HCT116 (cell line): ENCODE results near the gene FECH. TPM values are rescaled to one million over a fixed set of nuclear protein-coding genes. Genes with fewer than 3 reads are reported as not detected.

Experiments used
- ATAC-seq: fragments of 200-7000 bp; cut with Tn5 transposase; 2 replicates; pipeline ENCODE4 v1.9.1; 2020; ENCODE audit warnings: mild to moderate bottlenecking, moderate library complexity
- BruUV-seq: library from RNA; stranded (reverse); fragments of 400-500 nt; replicated peaks from 2 replicates; lab custom pipeline; 2021; lab: Mats Ljungman, UMichigan
- CTCF ChIA-PET: fragments of 300-600 bp; sonication (Branson Sonifier 250); formaldehyde crosslinking; loops from one replicate; lab custom pipeline; 2021; ENCODE audit warnings: antibody characterized with exemption; lab: Charles Lee
- POLR2A ChIA-PET: fragments of 300-600, 350-600 bp; sonication (Branson Sonifier 250); formaldehyde crosslinking; loops from one replicate; lab custom pipeline; 2021; ENCODE audit warnings: antibody characterized with exemption; lab: Charles Lee
- RAD21 ChIA-PET, 2 experiments: fragments of 300-600 bp; sonication (Branson Sonifier 250); formaldehyde crosslinking; loops; one replicate each; lab custom pipeline; 2023; ENCODE audit warnings: low total read pairs in 2 of 2; ENCODE audit not compliant: uncharacterized antibody in 2 of 2, unreplicated experiment in 2 of 2, low non-redundant PET in 1 of 2; lab: Charles Lee
- DNase-seq: peaks from one replicate; pipeline ENCODE4 v3.0.0-alpha.2; 2010; ENCODE audit warnings: low read depth, low spot score
- H2AFZ ChIP-seq: fragments of 200-600 bp; shearing (Covaris generic), sonication (generic); 2 replicates; pipeline ENCODE4 v1.6.1; 2017; ENCODE audit warnings: low read depth, mixed run types, mixed read lengths, antibody characterized with exemption, low read length; ENCODE audit not compliant: poor library complexity, severe bottlenecking
- H3K27ac ChIP-seq: 2 replicates; pipeline ENCODE4 v1.5.1; 2012; ENCODE audit warnings: low read depth, low read length
- H3K27me3 ChIP-seq: fragments of 200-600 bp; sonication (generic); 2 replicates; pipeline ENCODE4 v1.6.1; 2016; ENCODE audit warnings: mixed run types, low read length, mixed read lengths; ENCODE audit not compliant: insufficient read depth
- H3K36me3 ChIP-seq, 2 experiments: fragments of 200-500 bp in 1 of 2; fragments of 200-600 bp in 1 of 2; sonication (Bioruptor generic) in 1 of 2; sonication (generic) in 1 of 2; 2 replicates each; pipeline versions ENCODE4 v1.5.1 to v1.6.1; 2014 to 2016; ENCODE audit warnings: low read length in 2 of 2, inconsistent platforms in 1 of 2, mixed read lengths in 1 of 2, mixed run types in 1 of 2; ENCODE audit not compliant: insufficient read depth in 2 of 2, control insufficient read depth in 1 of 2
- H3K4me1 ChIP-seq, 2 experiments: fragments of 200-600 bp in 1 of 2; sonication (generic) in 1 of 2; 2 replicates each; pipeline versions ENCODE4 v1.5.1 to v1.6.1; 2012 to 2017; ENCODE audit warnings: low read length in 2 of 2, inconsistent platforms in 1 of 2, mild to moderate bottlenecking in 1 of 2, mixed read lengths in 1 of 2, mixed run types in 1 of 2, moderate library complexity in 1 of 2; ENCODE audit not compliant: insufficient read depth in 2 of 2, control insufficient read depth in 1 of 2
- H3K4me2 ChIP-seq: fragments of 200-600 bp; sonication (generic); 2 replicates; pipeline ENCODE4 v1.6.1; 2017; ENCODE audit warnings: mixed run types, low read length, mixed read lengths
- H3K4me3 ChIP-seq, 2 experiments: fragments of 200-600 bp in 1 of 2; sonication (generic) in 1 of 2; replicated peaks in 1 of 2; 2 replicates each; pipeline ENCODE4 v1.5.1; 2011 to 2016; ENCODE audit warnings: low read length in 2 of 2, control low read depth in 1 of 2, low read depth in 1 of 2, mild to moderate bottlenecking in 1 of 2, mixed read lengths in 1 of 2, mixed run types in 1 of 2
- H3K79me2 ChIP-seq: fragments of 200-600 bp; sonication (generic); 2 replicates; pipeline ENCODE4 v1.6.1; 2017; ENCODE audit warnings: mild to moderate bottlenecking, mixed run types, low read length, moderate library complexity, mixed read lengths; ENCODE audit not compliant: insufficient read depth
- H3K9ac ChIP-seq: fragments of 200-600 bp; sonication (generic); 2 replicates; pipeline ENCODE4 v1.6.1; 2016; ENCODE audit warnings: low read length, mixed read lengths
- H3K9me2 ChIP-seq: fragments of 200-600 bp; sonication (generic), shearing (Covaris generic); 2 replicates; pipeline ENCODE4 v1.6.1; 2017; ENCODE audit warnings: mixed run types, mild to moderate bottlenecking, moderate library complexity; ENCODE audit not compliant: insufficient read depth
- H3K9me3 ChIP-seq, 2 experiments: fragments of 200-500 bp in 1 of 2; fragments of 200-600 bp in 1 of 2; sonication (Bioruptor generic) in 1 of 2; sonication (generic) in 1 of 2; 2 replicates each; pipeline ENCODE4 v1.6.1; 2014 to 2017; ENCODE audit warnings: low read length in 2 of 2, mixed read lengths in 2 of 2, inconsistent platforms in 1 of 2, low read depth in 1 of 2, mild to moderate bottlenecking in 1 of 2, mixed run types in 1 of 2, moderate library complexity in 1 of 2; ENCODE audit not compliant: control insufficient read depth in 1 of 2, insufficient read depth in 1 of 2
- H4K20me1 ChIP-seq: fragments of 200-600 bp; sonication (generic), shearing (Covaris generic); 2 replicates; pipeline ENCODE4 v1.6.1; 2017; ENCODE audit warnings: mixed run types, mild to moderate bottlenecking, moderate library complexity; ENCODE audit not compliant: insufficient read depth
- CBX3 ChIP-seq: IDR thresholded peaks from 2 replicates; pipeline ENCODE4 v1.6.1; 2012; ENCODE audit warnings: low read depth
- CEBPB ChIP-seq: IDR thresholded peaks from 2 replicates; pipeline ENCODE4 v1.6.1; 2012; ENCODE audit warnings: low read depth
- EGR1 ChIP-seq: IDR thresholded peaks from 2 replicates; pipeline ENCODE4 v1.6.1; 2012; ENCODE audit warnings: low read depth
- ELF1 ChIP-seq: IDR thresholded peaks from 2 replicates; pipeline ENCODE4 v1.6.1; 2012; ENCODE audit warnings: low read depth, borderline replicate concordance
- EZH2 ChIP-seq: fragments of 200-600 bp; sonication (generic); IDR thresholded peaks from 2 replicates; pipeline ENCODE4 v1.6.1; 2017; ENCODE audit warnings: antibody characterized with exemption, mixed run types
- EZH2phosphoT487 ChIP-seq: fragments of 200-600 bp; IDR thresholded peaks from 2 replicates; pipeline ENCODE4 v1.6.1; 2018; ENCODE audit warnings: antibody characterized with exemption, borderline replicate concordance
- POLR2A ChIP-seq: IDR thresholded peaks from 2 replicates; pipeline ENCODE4 v1.7.0; 2011; ENCODE audit warnings: borderline replicate concordance; ENCODE audit not compliant: insufficient read depth, insufficient read length; ENCODE audit errors: extremely low read depth
- POLR2AphosphoS5 ChIP-seq: IDR thresholded peaks from 2 replicates; pipeline ENCODE4 v1.6.1; 2011; ENCODE audit warnings: mild to moderate bottlenecking, low read depth, low read length, moderate library complexity
- RAD21 ChIP-seq: IDR thresholded peaks from 2 replicates; pipeline ENCODE4 v1.6.1; 2012; ENCODE audit warnings: low read depth, mild to moderate bottlenecking
- SIN3A ChIP-seq: IDR thresholded peaks from 2 replicates; pipeline ENCODE4 v1.6.1; 2012; ENCODE audit warnings: low read depth
- SRF ChIP-seq: IDR thresholded peaks from 2 replicates; pipeline ENCODE4 v1.6.1; 2012; ENCODE audit warnings: low read depth
- TCF7L2 ChIP-seq: IDR thresholded peaks from 2 replicates; pipeline ENCODE4 v1.7.0; 2011; ENCODE audit warnings: borderline replicate concordance, inconsistent platforms; ENCODE audit not compliant: insufficient read depth, insufficient read length; ENCODE audit errors: extremely low read depth
- YY1 ChIP-seq: IDR thresholded peaks from 2 replicates; pipeline ENCODE4 v1.6.1; 2011; ENCODE audit warnings: low read length, low read depth, moderate library complexity, mild to moderate bottlenecking; ENCODE audit not compliant: insufficient replicate concordance; ENCODE audit errors: extremely low read depth
- ZFX ChIP-seq: fragments of 450-650 bp; IDR thresholded peaks from 2 replicates; pipeline ENCODE4 v1.6.1; 2017
- intact Hi-C: fragments of 100-400 bp; cut with micrococcal nuclease; formaldehyde crosslinking; loops from 2 replicates; pipeline ENCODE4 v1.10.0; 2022
- total RNA-seq: library from RNA; stranded (reverse); gene quantifications from one replicate; pipeline ENCODE4 v1.2.1, GENCODE V29; 2021; ENCODE audit not compliant: unreplicated experiment
- TF ChIP-seq, protein P1 (sequence below): IDR thresholded peaks from 2 replicates; pipeline ENCODE4 v1.6.1; 2012; ENCODE audit warnings: low read depth
- TF ChIP-seq, protein P2 (sequence below): IDR thresholded peaks from 2 replicates; pipeline ENCODE4 v1.6.1; 2011; ENCODE audit warnings: mild to moderate bottlenecking, low read length, moderate library complexity; ENCODE audit not compliant: insufficient replicate concordance; ENCODE audit errors: extremely low read depth
- TF ChIP-seq, protein P3 (sequence below): IDR thresholded peaks from 2 replicates; pipeline ENCODE4 v1.6.1; 2012

FECH gene
- total RNA-seq, 1 experiment from 2014 or later = 42.7 TPM

DNA sequence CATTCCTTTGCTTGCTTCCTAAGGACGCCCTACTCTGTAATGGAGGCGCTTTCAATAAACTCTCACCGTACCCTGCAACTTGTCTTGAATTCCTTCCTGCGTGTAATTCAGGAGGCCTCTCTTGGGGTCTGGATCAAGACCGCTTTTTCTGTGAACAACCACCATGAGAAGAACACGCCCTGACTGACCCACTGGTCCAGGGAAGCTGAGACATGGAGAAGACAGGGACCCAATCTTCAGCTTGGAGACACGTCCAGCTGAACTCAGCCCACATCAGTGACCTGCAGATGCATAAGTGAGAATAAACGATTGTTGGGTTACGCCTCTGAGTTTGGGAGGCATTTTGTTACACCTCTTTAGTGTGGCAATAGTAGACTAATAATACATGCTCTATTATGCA lies 42.9 kb upstream of the FECH start:
- ATAC-seq = no peak
- Histone ChIP-seq H3K79me2 (peaks cover 13% of the 10 kb centered on the region), H3K4me2 (peak overlapping the region; percentile 77), H3K9me3 (no peaks in the 10 kb centered on the region), H3K27ac (no peak overlapping the region), H2AFZ (peak overlapping the region; percentile 76), H3K27me3 (no peaks in the 10 kb centered on the region), H3K4me1 (peaks cover 0 to 27% of the 10 kb centered on the region in 2 experiments; a peak in 2 of 4 replicates), H4K20me1 (no peaks in the 10 kb centered on the region), H3K4me3 (peak overlapping the region; percentile 80 to 83; a peak in 3 of 4 replicates), H3K36me3 (no peaks in the 10 kb centered on the region), H3K9ac (peak overlapping the region; percentile 80; the same call in 1 of the 2 replicates), H3K9me2 (no peaks in the 10 kb centered on the region)
- ChIA-PET CTCF (no interaction called here), RAD21 (no interaction called here), POLR2A (no interaction called here)
- BruUV-seq = no TSS peak
- DNase-seq = no peak
- intact Hi-C loops = loop anchor here (10.0 kb wide), 1 partner anchor 495 kb away; no protein-coding TSS in a partner anchor
- TF ChIP-seq ELF1 = no peak
- TF ChIP-seq, protein P1, sequence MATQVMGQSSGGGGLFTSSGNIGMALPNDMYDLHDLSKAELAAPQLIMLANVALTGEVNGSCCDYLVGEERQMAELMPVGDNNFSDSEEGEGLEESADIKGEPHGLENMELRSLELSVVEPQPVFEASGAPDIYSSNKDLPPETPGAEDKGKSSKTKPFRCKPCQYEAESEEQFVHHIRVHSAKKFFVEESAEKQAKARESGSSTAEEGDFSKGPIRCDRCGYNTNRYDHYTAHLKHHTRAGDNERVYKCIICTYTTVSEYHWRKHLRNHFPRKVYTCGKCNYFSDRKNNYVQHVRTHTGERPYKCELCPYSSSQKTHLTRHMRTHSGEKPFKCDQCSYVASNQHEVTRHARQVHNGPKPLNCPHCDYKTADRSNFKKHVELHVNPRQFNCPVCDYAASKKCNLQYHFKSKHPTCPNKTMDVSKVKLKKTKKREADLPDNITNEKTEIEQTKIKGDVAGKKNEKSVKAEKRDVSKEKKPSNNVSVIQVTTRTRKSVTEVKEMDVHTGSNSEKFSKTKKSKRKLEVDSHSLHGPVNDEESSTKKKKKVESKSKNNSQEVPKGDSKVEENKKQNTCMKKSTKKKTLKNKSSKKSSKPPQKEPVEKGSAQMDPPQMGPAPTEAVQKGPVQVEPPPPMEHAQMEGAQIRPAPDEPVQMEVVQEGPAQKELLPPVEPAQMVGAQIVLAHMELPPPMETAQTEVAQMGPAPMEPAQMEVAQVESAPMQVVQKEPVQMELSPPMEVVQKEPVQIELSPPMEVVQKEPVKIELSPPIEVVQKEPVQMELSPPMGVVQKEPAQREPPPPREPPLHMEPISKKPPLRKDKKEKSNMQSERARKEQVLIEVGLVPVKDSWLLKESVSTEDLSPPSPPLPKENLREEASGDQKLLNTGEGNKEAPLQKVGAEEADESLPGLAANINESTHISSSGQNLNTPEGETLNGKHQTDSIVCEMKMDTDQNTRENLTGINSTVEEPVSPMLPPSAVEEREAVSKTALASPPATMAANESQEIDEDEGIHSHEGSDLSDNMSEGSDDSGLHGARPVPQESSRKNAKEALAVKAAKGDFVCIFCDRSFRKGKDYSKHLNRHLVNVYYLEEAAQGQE = no peak
- TF ChIP-seq EGR1 = no peak
- no peak for TF ChIP-seq CEBPB
- TF ChIP-seq POLR2AphosphoS5 = no peak
- TF ChIP-seq RAD21 = no peak
- TF ChIP-seq, protein P2, sequence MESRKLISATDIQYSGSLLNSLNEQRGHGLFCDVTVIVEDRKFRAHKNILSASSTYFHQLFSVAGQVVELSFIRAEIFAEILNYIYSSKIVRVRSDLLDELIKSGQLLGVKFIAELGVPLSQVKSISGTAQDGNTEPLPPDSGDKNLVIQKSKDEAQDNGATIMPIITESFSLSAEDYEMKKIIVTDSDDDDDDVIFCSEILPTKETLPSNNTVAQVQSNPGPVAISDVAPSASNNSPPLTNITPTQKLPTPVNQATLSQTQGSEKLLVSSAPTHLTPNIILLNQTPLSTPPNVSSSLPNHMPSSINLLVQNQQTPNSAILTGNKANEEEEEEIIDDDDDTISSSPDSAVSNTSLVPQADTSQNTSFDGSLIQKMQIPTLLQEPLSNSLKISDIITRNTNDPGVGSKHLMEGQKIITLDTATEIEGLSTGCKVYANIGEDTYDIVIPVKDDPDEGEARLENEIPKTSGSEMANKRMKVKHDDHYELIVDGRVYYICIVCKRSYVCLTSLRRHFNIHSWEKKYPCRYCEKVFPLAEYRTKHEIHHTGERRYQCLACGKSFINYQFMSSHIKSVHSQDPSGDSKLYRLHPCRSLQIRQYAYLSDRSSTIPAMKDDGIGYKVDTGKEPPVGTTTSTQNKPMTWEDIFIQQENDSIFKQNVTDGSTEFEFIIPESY = no peak
- no peak for TF ChIP-seq TCF7L2
- TF ChIP-seq YY1 = no peak
- TF ChIP-seq, protein P3, sequence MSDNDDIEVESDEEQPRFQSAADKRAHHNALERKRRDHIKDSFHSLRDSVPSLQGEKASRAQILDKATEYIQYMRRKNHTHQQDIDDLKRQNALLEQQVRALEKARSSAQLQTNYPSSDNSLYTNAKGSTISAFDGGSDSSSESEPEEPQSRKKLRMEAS = no peak
- TF ChIP-seq POLR2A = no peak
- no peak for TF ChIP-seq ZFX
- no peak for TF ChIP-seq EZH2phosphoT487
- TF ChIP-seq SRF = no peak
- TF ChIP-seq EZH2 = no peak
- TF ChIP-seq CBX3 = no peak
- no peak for TF ChIP-seq SIN3A
